ENCODE measurements around the gene SLC25A10.
A peak's percentile ranks its signal among the peaks of the same experiment; 100 is the strongest.

The SLC25A10 gene

DNA sequence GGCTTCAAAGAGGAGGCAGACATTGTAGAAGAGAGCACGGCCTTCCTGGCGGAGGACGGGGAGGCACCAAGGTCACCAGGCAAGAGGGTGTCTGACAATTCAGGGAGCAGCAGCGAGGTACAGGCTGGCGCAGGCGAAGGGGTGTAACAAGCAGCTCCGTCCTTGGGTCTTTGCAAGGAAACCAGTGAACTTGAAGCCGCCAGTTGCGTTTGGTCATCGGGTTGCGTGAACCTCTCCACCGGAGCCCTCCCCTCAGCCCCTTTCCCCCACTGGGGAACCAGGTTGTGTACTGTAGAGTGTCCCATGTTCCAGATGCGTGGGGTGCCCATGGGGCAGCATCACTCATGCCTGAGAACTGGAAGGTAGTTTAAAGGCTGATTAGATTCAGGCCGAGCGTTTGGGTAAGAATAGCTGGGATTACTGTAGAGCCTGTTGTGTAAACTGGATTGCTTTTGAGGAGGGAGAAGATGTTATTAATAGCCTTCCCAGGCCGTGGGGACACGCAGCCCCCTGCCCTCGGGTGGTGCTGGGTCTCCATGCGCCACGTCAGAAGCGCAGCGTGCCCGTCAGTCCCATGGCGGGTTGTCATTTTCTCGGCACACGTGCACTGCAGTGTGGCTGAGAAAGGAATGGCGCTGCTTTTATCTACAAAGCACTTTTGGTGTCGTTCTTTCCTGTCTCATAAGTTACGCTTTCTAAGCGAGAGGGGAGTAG lies 6.4 kb upstream of the SLC25A10 start:
- Mint-ChIP-seq H3K27me3 (ENCODE audit: low read depth) (peaks cover 7% of the 10 kb centered on the region), H3K4me1 (peaks cover 6% of the 10 kb centered on the region), H3K27ac (no peak overlapping the region), H3K4me3 (peak overlapping the region; percentile 54 to 61 (median 58)), H3K36me3 (ENCODE audit: low read depth) (peaks cover 26% of the 10 kb centered on the region), H3K9me3 (no peaks in the 10 kb centered on the region)
- TF ChIP-seq, protein P1, sequence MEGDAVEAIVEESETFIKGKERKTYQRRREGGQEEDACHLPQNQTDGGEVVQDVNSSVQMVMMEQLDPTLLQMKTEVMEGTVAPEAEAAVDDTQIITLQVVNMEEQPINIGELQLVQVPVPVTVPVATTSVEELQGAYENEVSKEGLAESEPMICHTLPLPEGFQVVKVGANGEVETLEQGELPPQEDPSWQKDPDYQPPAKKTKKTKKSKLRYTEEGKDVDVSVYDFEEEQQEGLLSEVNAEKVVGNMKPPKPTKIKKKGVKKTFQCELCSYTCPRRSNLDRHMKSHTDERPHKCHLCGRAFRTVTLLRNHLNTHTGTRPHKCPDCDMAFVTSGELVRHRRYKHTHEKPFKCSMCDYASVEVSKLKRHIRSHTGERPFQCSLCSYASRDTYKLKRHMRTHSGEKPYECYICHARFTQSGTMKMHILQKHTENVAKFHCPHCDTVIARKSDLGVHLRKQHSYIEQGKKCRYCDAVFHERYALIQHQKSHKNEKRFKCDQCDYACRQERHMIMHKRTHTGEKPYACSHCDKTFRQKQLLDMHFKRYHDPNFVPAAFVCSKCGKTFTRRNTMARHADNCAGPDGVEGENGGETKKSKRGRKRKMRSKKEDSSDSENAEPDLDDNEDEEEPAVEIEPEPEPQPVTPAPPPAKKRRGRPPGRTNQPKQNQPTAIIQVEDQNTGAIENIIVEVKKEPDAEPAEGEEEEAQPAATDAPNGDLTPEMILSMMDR (IDR thresholded peaks at IDR 0.05; ENCODE audit: unreplicated experiment in 3 of 3) = no peak

DNA sequence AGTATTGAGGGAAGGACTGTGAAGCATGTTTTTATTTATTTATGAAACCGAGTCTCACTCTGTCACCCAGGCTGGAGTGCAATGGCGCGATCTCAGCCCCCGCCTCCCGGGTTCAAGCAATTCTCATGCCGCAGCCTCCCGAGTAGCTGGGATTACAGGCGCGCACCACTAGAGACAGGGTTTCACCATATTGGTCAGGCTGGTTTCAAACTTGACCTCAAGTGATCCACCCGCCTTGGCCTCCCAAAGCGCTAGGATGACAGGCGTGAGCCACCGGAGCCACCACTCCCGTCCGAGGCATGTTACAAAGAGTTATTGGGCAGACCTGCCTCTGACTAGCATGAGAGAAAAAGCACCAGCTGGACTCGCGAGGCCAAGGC lies 5.9 kb upstream of the SLC25A10 start:
- Mint-ChIP-seq H3K4me3 (peak overlapping the region; percentile 50 to 61 (median 58)), H3K27ac (no peak overlapping the region), H3K4me1 (peaks cover 6% of the 10 kb centered on the region), H3K9me3 (no peaks in the 10 kb centered on the region), H3K36me3 (ENCODE audit: low read depth) (peaks cover 21% of the 10 kb centered on the region), H3K27me3 (ENCODE audit: low read depth) (peaks cover 12% of the 10 kb centered on the region)
- TF ChIP-seq, protein P1 (IDR thresholded peaks at IDR 0.05; ENCODE audit: unreplicated experiment in 3 of 3) = no peak

DNA sequence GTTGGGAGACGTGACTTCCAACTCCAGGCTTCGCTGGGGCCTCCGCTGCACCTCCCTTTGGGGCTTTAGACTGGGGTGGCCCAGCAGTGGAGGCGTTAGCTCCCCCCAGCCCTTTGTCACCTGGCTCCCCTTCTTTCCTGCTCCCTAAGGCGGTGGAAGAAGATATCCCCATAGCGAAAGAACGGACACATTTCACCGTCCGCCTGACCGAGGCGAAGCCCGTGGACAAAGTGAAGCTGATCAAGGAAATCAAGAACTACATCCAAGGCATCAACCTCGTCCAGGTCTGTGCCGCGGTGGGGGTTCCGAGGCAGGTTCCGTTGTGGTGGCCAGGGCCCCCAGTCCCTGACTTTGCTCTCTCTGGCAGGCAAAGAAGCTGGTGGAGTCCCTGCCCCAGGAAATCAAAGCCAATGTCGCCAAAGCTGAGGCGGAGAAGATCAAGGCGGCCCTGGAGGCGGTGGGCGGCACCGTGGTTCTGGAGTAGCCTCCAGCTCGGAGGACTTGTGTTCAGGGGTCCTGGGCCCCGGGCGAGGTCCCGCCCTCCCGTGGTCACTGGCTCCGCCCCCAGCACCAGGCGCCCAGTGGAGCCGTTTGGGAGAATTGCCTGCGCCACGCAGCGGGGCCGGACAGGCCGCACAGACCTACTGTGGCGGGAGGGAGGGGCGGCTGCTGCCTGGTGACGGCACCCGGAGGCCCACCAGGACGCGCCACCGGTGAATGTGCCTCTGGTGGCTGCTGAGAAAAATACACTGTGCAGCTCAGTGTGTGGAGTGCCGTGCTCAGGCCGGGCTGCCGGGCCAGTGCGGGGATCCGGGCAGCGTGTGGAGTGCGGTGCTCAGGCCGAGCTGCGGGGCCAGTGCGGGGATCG lies 5.1 kb upstream of the SLC25A10 start:
- Mint-ChIP-seq H3K4me3 (no peak overlapping the region), H3K27ac (no peak overlapping the region), H3K36me3 (ENCODE audit: low read depth) (peaks cover 21% of the 10 kb centered on the region), H3K4me1 (peaks cover 6% of the 10 kb centered on the region), H3K9me3 (no peaks in the 10 kb centered on the region), H3K27me3 (ENCODE audit: low read depth) (peaks cover 16% of the 10 kb centered on the region)
- TF ChIP-seq, protein P1 (IDR thresholded peaks at IDR 0.05; ENCODE audit: unreplicated experiment in 3 of 3) = no peak

DNA sequence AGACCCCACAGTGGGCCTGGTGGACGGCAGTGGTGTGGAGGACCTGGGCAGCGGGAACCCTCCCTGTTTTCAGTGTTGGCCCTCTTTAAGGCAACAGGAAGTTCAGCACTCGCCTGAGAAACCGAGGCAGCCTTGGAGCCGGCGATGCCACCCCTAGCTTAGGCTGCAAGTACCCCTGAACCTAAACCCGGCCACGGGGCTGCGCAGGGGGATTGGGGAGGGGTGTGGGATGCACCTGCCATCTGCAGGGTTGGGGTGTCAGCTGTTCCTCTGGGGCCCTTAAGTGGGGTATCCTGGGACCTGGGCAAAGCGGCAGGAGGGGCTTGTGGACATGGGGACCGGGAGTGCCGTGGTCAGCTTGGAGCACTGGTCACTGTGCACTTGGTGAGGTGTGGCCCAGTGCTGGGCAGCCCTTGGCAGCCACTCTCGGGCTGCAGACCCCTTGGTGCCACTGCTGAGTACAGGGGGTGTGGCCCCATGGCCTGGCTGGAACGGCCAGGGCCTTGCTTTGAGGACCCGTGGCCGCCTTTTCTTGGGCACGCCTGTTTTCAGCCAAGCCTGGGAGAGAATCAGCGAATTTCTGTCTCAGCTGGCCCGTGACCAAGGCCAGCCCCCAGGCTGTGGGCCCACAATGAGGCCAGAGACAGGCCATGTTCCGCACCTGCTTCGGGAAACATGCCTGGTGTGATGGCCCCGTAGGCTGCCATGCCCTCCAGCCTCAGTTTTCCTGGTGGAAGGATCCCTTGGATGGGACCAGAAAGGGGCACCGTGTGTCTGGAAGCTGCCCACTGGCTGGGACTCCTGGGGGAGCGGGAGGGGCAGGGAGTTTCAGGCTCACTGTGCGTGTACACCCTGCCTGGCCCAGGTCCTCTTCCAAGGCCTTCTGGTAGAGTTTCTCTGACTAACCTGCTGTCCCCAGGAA lies 4.1 kb upstream of the SLC25A10 start:
- Mint-ChIP-seq H3K27me3 (ENCODE audit: low read depth) (peaks cover 16% of the 10 kb centered on the region), H3K27ac (no peak overlapping the region), H3K4me1 (peaks cover 10% of the 10 kb centered on the region), H3K36me3 (ENCODE audit: low read depth) (peaks cover 21% of the 10 kb centered on the region), H3K9me3 (no peaks in the 10 kb centered on the region), H3K4me3 (no peak overlapping the region)
- TF ChIP-seq, protein P1 (IDR thresholded peaks at IDR 0.05; ENCODE audit: unreplicated experiment in 3 of 3) = no peak

DNA sequence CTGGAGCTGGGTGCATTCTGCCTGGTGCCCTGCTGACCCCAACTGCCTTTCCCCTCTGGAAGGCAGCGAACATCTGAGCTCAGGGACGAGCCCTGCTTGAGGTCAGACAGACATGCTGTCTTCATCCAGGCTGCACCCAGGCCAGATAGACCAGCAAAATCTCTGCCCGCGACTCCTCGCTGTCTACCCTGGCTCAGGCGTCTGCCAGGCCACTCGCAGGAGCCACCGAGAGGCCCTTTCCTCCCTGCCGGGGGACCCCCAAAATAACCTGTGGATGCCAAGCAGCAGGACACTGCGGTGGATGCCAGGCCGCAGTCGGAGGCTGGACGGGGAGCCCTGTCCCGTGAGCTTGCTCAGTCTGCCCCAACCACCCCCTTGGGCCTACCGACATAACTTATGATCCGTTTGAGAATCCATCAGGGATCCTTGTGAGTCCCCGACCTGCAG lies 3.3 kb upstream of the SLC25A10 start:
- no peaks in the 10 kb centered on the region for H3K9me3 Mint-ChIP-seq
- peaks cover 14% of the 10 kb centered on the region for H3K4me1 Mint-ChIP-seq
- TF ChIP-seq, protein P1 (IDR thresholded peaks at IDR 0.05; ENCODE audit: unreplicated experiment in 3 of 3) = no peak
- H3K36me3 Mint-ChIP-seq (ENCODE audit: low read depth) = peaks cover 21% of the 10 kb centered on the region
- H3K4me3 Mint-ChIP-seq = peak overlapping the region in 2 of 3 experiments; percentile 66 to 69
- no peak overlapping the region for H3K27ac Mint-ChIP-seq
- peaks cover 16% of the 10 kb centered on the region for H3K27me3 Mint-ChIP-seq (ENCODE audit: low read depth)

Data from nephron (organoid).